Measurements from ENCODE around the gene VAPB. TPM values are rescaled to one million over a fixed set of nuclear protein-coding genes. Genes with fewer than 3 reads are reported as not detected.

Gene VAPB
- total RNA-seq, 3 donors from 2014 or later (not counting 1 experiment from before 2014, with no cell fraction given): 20.3 to 23.1 (median 21.3) TPM

- WGBS (ENCODE audit: insufficient coverage): no CpG with 5 or more reads among the region's 3 CpGs
- DNase-seq: no peak
- Mint-ChIP-seq H3K36me3 (no peaks in the 10 kb centered on the region), H3K27me3 (ENCODE audit: low read depth in 2 of 2) (peaks cover 52 to 69% of the 10 kb centered on the region in 2 donors), H3K4me1 (no peaks in the 10 kb centered on the region), H3K9me3 (peaks cover 0 to 2% of the 10 kb centered on the region in 2 donors), H3K4me3 (no peak overlapping the region), H3K27ac (no peak overlapping the region)
- Histone ChIP-seq H3K4me3 (ENCODE audit: low read length) (no peak overlapping the region), H3K27me3 (ENCODE audit: control insufficient read depth, insufficient read depth, low read length) (peaks cover 2% of the 10 kb centered on the region), H3K4me1 (ENCODE audit: control insufficient read depth, insufficient read depth, low read length) (no peaks in the 10 kb centered on the region), H3K36me3 (ENCODE audit: control insufficient read depth, insufficient read depth, low read length) (no peaks in the 10 kb centered on the region), H3K9me3 (ENCODE audit: control insufficient read depth, insufficient read depth, low read length) (peaks cover 4% of the 10 kb centered on the region), H3K27ac (ENCODE audit: low read length) (no peak overlapping the region)
- intact Hi-C loops (cut with micrococcal nuclease): no loop called here
- TF ChIP-seq, protein P1, sequence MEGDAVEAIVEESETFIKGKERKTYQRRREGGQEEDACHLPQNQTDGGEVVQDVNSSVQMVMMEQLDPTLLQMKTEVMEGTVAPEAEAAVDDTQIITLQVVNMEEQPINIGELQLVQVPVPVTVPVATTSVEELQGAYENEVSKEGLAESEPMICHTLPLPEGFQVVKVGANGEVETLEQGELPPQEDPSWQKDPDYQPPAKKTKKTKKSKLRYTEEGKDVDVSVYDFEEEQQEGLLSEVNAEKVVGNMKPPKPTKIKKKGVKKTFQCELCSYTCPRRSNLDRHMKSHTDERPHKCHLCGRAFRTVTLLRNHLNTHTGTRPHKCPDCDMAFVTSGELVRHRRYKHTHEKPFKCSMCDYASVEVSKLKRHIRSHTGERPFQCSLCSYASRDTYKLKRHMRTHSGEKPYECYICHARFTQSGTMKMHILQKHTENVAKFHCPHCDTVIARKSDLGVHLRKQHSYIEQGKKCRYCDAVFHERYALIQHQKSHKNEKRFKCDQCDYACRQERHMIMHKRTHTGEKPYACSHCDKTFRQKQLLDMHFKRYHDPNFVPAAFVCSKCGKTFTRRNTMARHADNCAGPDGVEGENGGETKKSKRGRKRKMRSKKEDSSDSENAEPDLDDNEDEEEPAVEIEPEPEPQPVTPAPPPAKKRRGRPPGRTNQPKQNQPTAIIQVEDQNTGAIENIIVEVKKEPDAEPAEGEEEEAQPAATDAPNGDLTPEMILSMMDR (IDR thresholded peaks at IDR 0.05): no peak
- ATAC-seq: no peak
These were observed 10.3 kb upstream of the VAPB start for GRCh38 chr20:58378704-58379103.

- intact Hi-C loops (cut with micrococcal nuclease): no loop called here
These were observed 7.4 kb upstream of the VAPB start for GRCh38 chr20:58381627-58382026.

DNA sequence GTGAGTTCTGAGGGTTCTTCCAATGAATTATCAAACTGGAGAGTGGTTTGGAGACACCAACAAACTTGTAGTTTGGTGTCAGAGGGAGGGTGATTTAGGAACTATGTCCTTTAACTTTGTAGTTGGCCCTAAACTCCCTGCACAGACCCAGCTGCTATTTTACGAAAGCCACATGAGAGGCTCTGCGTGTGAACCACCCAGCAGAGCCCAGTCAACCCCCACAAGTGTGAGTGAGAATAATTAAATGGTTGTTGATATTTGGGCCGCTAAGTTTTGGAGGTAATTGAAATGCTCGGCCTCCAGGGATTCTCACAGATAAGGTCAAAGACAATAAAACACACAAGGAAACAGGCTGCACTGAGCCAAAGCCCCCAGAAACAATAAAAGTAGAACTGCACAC, 6.9 kb upstream of the VAPB start:
- intact Hi-C loops (cut with micrococcal nuclease): no loop called here
- peaks cover 0 to 2% of the 10 kb centered on the region in 2 donors for H3K9me3 Mint-ChIP-seq
- no peak overlapping the region for H3K4me3 ChIP-seq (ENCODE audit: low read length)
- H3K36me3 ChIP-seq (ENCODE audit: control insufficient read depth, insufficient read depth, low read length): no peaks in the 10 kb centered on the region
- H3K4me1 Mint-ChIP-seq: peaks cover 0 to 4% of the 10 kb centered on the region in 2 donors
- WGBS (ENCODE audit: insufficient coverage): 93% methylated on average over 4 of the region's 4 CpGs
- no peaks in the 10 kb centered on the region for H3K4me1 ChIP-seq (ENCODE audit: control insufficient read depth, insufficient read depth, low read length)
- no peak overlapping the region for H3K27ac ChIP-seq (ENCODE audit: low read length)
- peaks cover 61 to 87% of the 10 kb centered on the region in 2 donors for H3K27me3 Mint-ChIP-seq (ENCODE audit: low read depth in 2 of 2)
- DNase-seq (no peak), ATAC-seq (no peak)
- H3K9me3 ChIP-seq (ENCODE audit: control insufficient read depth, insufficient read depth, low read length): peaks cover 4% of the 10 kb centered on the region
- no peaks in the 10 kb centered on the region for H3K36me3 Mint-ChIP-seq
- H3K27ac Mint-ChIP-seq: no peak overlapping the region
- no peak overlapping the region for H3K4me3 Mint-ChIP-seq
- TF ChIP-seq, protein P1 (IDR thresholded peaks at IDR 0.05): no peak
- peaks cover 2% of the 10 kb centered on the region for H3K27me3 ChIP-seq (ENCODE audit: control insufficient read depth, insufficient read depth, low read length)

More at GRCh38 chr20:58381627-58382026, 7.4 kb upstream of the VAPB start:
- Mint-ChIP-seq H3K4me1 (peaks cover 0 to 4% of the 10 kb centered on the region in 2 donors), H3K36me3 (no peaks in the 10 kb centered on the region), H3K27me3 (ENCODE audit: low read depth in 2 of 2) (peaks cover 57 to 87% of the 10 kb centered on the region in 2 donors), H3K27ac (no peak overlapping the region), H3K9me3 (peaks cover 0 to 2% of the 10 kb centered on the region in 2 donors), H3K4me3 (no peak overlapping the region)
- no peak for ATAC-seq
- no peaks in the 10 kb centered on the region for H3K36me3 ChIP-seq (ENCODE audit: control insufficient read depth, insufficient read depth, low read length)
- H3K9me3 ChIP-seq (ENCODE audit: control insufficient read depth, insufficient read depth, low read length): peaks cover 4% of the 10 kb centered on the region
- no peak overlapping the region for H3K4me3 ChIP-seq (ENCODE audit: low read length)
- H3K4me1 ChIP-seq (ENCODE audit: control insufficient read depth, insufficient read depth, low read length): no peaks in the 10 kb centered on the region
- no peak overlapping the region for H3K27ac ChIP-seq (ENCODE audit: low read length)
- H3K27me3 ChIP-seq (ENCODE audit: control insufficient read depth, insufficient read depth, low read length): peaks cover 2% of the 10 kb centered on the region
- DNase-seq: no peak
- 88% methylated on average over 6 of the region's 7 CpGs for WGBS (ENCODE audit: insufficient coverage)
- TF ChIP-seq, protein P1 (IDR thresholded peaks at IDR 0.05): no peak

DNA sequence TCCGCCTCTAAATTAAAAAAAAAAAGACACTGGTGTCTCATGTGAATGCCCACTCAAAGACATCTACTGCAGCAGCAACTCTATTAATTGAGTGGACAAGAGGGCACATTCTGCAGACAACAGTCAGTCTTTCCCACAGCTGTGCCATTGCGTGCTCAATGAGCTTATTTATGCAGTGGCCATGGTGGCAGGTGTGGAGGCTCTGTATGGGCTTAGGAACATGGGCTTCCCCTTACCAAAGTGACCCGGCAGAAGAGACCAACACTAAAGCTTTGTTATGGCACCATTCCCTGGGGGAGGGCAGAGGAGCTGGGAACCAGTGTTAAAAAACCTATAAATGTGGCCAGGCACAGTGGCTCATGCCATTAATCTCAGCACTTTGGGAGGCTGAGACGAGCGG, 4.2 kb upstream of the VAPB start:
- intact Hi-C loops (cut with micrococcal nuclease): loop anchor here (5.0 kb wide), 1 partner anchor 78 kb away; the partner anchor contains the start of gene RAB22A
- H3K27ac ChIP-seq (ENCODE audit: low read length): no peak overlapping the region
- 93% methylated on average over 5 of the region's 5 CpGs for WGBS (ENCODE audit: insufficient coverage)
- H3K27me3 ChIP-seq (ENCODE audit: control insufficient read depth, insufficient read depth, low read length): no peaks in the 10 kb centered on the region
- H3K9me3 Mint-ChIP-seq: peaks cover 0 to 2% of the 10 kb centered on the region in 2 donors
- H3K4me1 ChIP-seq (ENCODE audit: control insufficient read depth, insufficient read depth, low read length): peaks cover 3% of the 10 kb centered on the region
- no peak for ATAC-seq
- H3K36me3 ChIP-seq (ENCODE audit: control insufficient read depth, insufficient read depth, low read length): no peaks in the 10 kb centered on the region
- peaks cover 3 to 7% of the 10 kb centered on the region in 2 donors for H3K4me1 Mint-ChIP-seq
- H3K27ac Mint-ChIP-seq: no peak overlapping the region
- DNase-seq: no peak
- TF ChIP-seq, protein P1 (IDR thresholded peaks at IDR 0.05): no peak
- H3K36me3 Mint-ChIP-seq: no peaks in the 10 kb centered on the region
- H3K4me3 Mint-ChIP-seq: no peak overlapping the region
- no peak overlapping the region for H3K4me3 ChIP-seq (ENCODE audit: low read length)
- peaks cover 4% of the 10 kb centered on the region for H3K9me3 ChIP-seq (ENCODE audit: control insufficient read depth, insufficient read depth, low read length)
- peaks cover 45 to 61% of the 10 kb centered on the region in 2 donors for H3K27me3 Mint-ChIP-seq (ENCODE audit: low read depth in 2 of 2)

All from natural killer cell (primary cell).